Right lobe of liver (tissue), 6 donors: ENCODE data around the gene LTB. TPM values are rescaled to one million over a fixed set of nuclear protein-coding genes. Genes with fewer than 3 reads are reported as not detected.

Experiments used
- ATAC-seq, 4 donors: fragments of 200-7000 bp; cut with Tn5 transposase; one replicate each; pipeline ENCODE4 v1.9.1; 2020; ENCODE audit warnings: mild to moderate bottlenecking in 4 of 4, moderate library complexity in 4 of 4
- DNase-seq, 3 donors: peaks; one replicate each; pipeline ENCODE4 v3.0.0-alpha.2; 2020
- H3K27ac ChIP-seq, 3 donors: fragments of 200-600 bp; one replicate each; pipeline ENCODE4 v1.8.0; 2022
- H3K27me3 ChIP-seq, 2 donors: fragments of 200-600 bp; one replicate each; pipeline ENCODE4 v1.8.0; 2022
- H3K36me3 ChIP-seq, 4 donors: fragments of 200-600 bp; sonication (generic) in 1 of 4; one replicate each; pipeline versions ENCODE4 v1.5.1 to v1.8.0; 2017 to 2022; ENCODE audit warnings: control low read depth in 1 of 4
- H3K4me1 ChIP-seq, 4 donors: fragments of 200-600 bp; sonication (generic) in 1 of 4; one replicate each; pipeline versions ENCODE4 v1.5.1 to v1.8.0; 2017 to 2022; ENCODE audit warnings: control low read depth in 1 of 4
- H3K4me3 ChIP-seq, 3 donors: fragments of 200-600 bp; one replicate each; pipeline ENCODE4 v1.8.0; 2022
- H3K9me3 ChIP-seq, 4 donors: fragments of 200-600 bp; sonication (generic) in 1 of 4; one replicate each; pipeline versions ENCODE4 v1.5.1 to v1.8.0; 2017 to 2022; ENCODE audit warnings: control low read depth in 1 of 4
- POLR2A ChIP-seq: fragments of 450-650 bp; IDR thresholded peaks from one replicate; pipeline ENCODE4 v1.6.1; 2017; ENCODE audit warnings: antibody characterized with exemption, mild to moderate bottlenecking
- WGBS: methylation state at CpG from one replicate; pipeline ENCODE4 v1.1.6; 2018; ENCODE audit warnings: low coverage, low lambda C conversion rate; ENCODE audit not compliant: insufficient coverage; ENCODE audit errors: missing lambda C conversion rate; 5-methylcytosine and 5-hydroxymethylcytosine counted together
- intact Hi-C, 2 donors: fragments of 100-400 bp; cut with DNase I; formaldehyde crosslinking; loops; one replicate each; pipeline versions ENCODE4 v1.11.2 to v1.14.1; 2022
- total RNA-seq, 6 experiments: library from RNA; depleted of rRNA in 2 of 6; stranded (reverse); fragments of >200 nt in 2 of 6; fragmentation: NEBNext Ultra II Directional in 3 of 6; extraction: Animal tissue kit (Norgen Biotek cat#: 25700) in 3 of 6; gene quantifications; one replicate each; pipeline versions ENCODE4 v1.1.0 to v1.2.4, GENCODE V29; 2016 to 2023
- TF ChIP-seq, protein P1 (sequence below), 4 donors: fragments of 200-600 bp in 3 of 4; fragments of 450-650 bp in 1 of 4; IDR thresholded peaks; one replicate each; pipeline versions ENCODE4 v1.5.1 to v1.8.0; 2016 to 2022; ENCODE audit warnings: antibody characterized with exemption in 4 of 4, mild to moderate bottlenecking in 2 of 4
- donor health status: DM: no; HTN: yes; CAD: no.
- donor health status: DM: no; HTN: no; CAD: no.
- donor health status: DM: no; HTN: no; CAD: no.
- donor health status: DM: no; HTN: yes; CAD: no.
- donor health status: DM: no; HTN: yes; CAD: no.

LTB gene
- total RNA-seq, 6 experiments from 2014 or later = 0.28 to 2.2 (median 0.62) TPM

GRCh38 chr6:31541059-31541657 lies 41.1 kb downstream of the LTB start:
- intact Hi-C loops = no loop called here
- TF ChIP-seq POLR2A = no peak
- TF ChIP-seq, protein P1, sequence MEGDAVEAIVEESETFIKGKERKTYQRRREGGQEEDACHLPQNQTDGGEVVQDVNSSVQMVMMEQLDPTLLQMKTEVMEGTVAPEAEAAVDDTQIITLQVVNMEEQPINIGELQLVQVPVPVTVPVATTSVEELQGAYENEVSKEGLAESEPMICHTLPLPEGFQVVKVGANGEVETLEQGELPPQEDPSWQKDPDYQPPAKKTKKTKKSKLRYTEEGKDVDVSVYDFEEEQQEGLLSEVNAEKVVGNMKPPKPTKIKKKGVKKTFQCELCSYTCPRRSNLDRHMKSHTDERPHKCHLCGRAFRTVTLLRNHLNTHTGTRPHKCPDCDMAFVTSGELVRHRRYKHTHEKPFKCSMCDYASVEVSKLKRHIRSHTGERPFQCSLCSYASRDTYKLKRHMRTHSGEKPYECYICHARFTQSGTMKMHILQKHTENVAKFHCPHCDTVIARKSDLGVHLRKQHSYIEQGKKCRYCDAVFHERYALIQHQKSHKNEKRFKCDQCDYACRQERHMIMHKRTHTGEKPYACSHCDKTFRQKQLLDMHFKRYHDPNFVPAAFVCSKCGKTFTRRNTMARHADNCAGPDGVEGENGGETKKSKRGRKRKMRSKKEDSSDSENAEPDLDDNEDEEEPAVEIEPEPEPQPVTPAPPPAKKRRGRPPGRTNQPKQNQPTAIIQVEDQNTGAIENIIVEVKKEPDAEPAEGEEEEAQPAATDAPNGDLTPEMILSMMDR (IDR thresholded peaks at IDR 0.05) = no peak
- peaks cover 0 to 41% (median 16%) of the 10 kb centered on the region in 4 donors for H3K36me3 ChIP-seq
- DNase-seq (no peak), ATAC-seq (peak; percentile 11 to 31 (median 20))
- H3K27ac ChIP-seq = peak overlapping the region; percentile 88 to 98 (median 97)
- 1% methylated on average over 21 of the region's 21 CpGs for WGBS
- peaks cover 0 to 29% (median 13%) of the 10 kb centered on the region in 4 donors for H3K4me1 ChIP-seq
- H3K9me3 ChIP-seq = no peaks in the 10 kb centered on the region
- no peaks in the 10 kb centered on the region for H3K27me3 ChIP-seq
- peak overlapping the region; percentile 56 to 78 (median 78) for H3K4me3 ChIP-seq

DNA sequence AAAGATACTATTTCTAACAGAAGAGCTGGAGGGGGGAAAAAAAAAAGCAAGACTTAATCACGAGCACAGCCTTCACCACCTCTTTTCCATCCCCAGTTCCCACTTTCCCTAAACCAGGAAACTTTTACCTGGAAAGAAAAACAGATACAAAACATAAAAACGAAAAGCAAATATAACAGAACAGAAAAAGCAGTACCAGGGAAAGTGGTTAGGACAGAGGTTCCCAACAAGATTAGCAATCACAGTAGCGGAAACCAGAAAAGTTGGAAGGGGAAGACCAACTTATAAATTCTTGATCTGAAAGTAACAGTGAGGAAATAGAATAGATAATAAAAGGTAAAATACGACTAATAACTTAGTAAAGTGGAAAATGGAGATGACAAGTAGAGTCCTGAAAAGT lies 41.6 kb downstream of the LTB start:
- DNase-seq = no peak
- no peak for ATAC-seq
- intact Hi-C loops = no loop called here
- TF ChIP-seq POLR2A = no peak
- TF ChIP-seq, protein P1 (IDR thresholded peaks at IDR 0.05) = no peak
- Histone ChIP-seq H3K27ac (peak overlapping the region; percentile 88 to 98 (median 97)), H3K27me3 (no peaks in the 10 kb centered on the region), H3K4me3 (peak overlapping the region; percentile 56 to 78 (median 78)), H3K4me1 (peaks cover 0 to 29% (median 13%) of the 10 kb centered on the region in 4 donors), H3K36me3 (peaks cover 4 to 46% (median 19%) of the 10 kb centered on the region in 4 donors), H3K9me3 (no peaks in the 10 kb centered on the region)
- 13% methylated on average over 4 of the region's 4 CpGs for WGBS

DNA sequence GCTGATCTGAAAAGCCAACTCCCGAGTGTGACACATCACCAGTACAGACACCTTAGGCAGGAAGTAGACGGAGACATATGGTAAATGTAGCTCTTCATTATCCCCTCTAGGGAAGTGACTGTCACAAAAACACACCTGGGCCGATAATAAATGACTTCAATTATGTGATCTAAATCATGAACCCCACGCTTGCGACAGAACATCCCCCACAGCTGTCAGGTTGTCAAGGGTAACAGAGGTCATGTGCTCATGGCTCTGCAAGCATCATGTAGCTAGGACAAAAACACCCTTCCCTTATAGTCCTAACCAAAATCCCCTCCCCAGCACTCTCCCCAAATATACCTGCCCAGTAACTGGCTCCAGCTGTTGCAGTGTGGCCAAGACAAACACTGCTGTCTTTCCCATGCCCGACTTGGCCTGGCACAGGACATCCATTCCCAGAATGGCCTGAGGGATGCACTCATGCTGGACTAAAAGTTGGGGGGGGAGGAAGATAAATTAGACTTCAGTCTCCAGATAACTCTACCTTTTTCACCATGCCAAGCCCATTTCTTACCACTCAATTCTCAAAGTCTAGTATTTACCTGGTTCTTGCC lies 43.3 kb downstream of the LTB start:
- Histone ChIP-seq H3K27ac (peak overlapping the region in 1 of 3 donors; percentile 16), H3K4me3 (no peak overlapping the region), H3K9me3 (no peaks in the 10 kb centered on the region), H3K27me3 (no peaks in the 10 kb centered on the region), H3K36me3 (peaks cover 11 to 64% (median 32%) of the 10 kb centered on the region in 4 donors), H3K4me1 (peaks cover 0 to 29% (median 13%) of the 10 kb centered on the region in 4 donors)
- ATAC-seq (peak in 3 of 4 donors; percentile 19 to 39 (median 23)), DNase-seq (peak in 2 of 3 donors; percentile 68 to 72)
- intact Hi-C loops = no loop called here
- TF ChIP-seq, protein P1 (IDR thresholded peaks at IDR 0.05) = no peak
- TF ChIP-seq POLR2A = no peak
- WGBS = 41% methylated on average over 3 of the region's 6 CpGs

GRCh38 chr6:31535538-31536324 lies 46.5 kb downstream of the LTB start:
- intact Hi-C loops = no loop called here
- ATAC-seq (no peak), DNase-seq (no peak)
- Histone ChIP-seq H3K9me3 (no peaks in the 10 kb centered on the region), H3K27me3 (no peaks in the 10 kb centered on the region), H3K27ac (no peak overlapping the region), H3K4me1 (peaks cover 0 to 23% (median 11%) of the 10 kb centered on the region in 4 donors), H3K4me3 (no peak overlapping the region), H3K36me3 (peaks cover 12 to 94% (median 48%) of the 10 kb centered on the region in 4 donors)
- WGBS = 11% methylated on average over 2 of the region's 2 CpGs
- TF ChIP-seq, protein P1 (IDR thresholded peaks at IDR 0.05) = no peak
- TF ChIP-seq POLR2A = no peak
